Nephron progenitor cell (in vitro differentiated cells): Measurements from ENCODE around the gene SNU13.
"Not testable (repeated sequence)": the region's sequence is repeated elsewhere in the genome, so short reads cannot be mapped to it uniquely, and the experiment has no call there.

ENCODE experiments used
- DNase-seq: peaks from one replicate; pipeline ENCODE4 v3.0.0; 2021
- H3K27ac Mint-ChIP-seq: 2 replicates; pipeline ENCODE4 v1.8.0; 2021; ENCODE audit warnings: mild to moderate bottlenecking, moderate library complexity, mixed read lengths
- H3K27me3 Mint-ChIP-seq: 2 replicates; pipeline ENCODE4 v1.8.0; 2021; ENCODE audit warnings: mild to moderate bottlenecking, low read depth, mixed read lengths; ENCODE audit not compliant: poor library complexity
- H3K36me3 Mint-ChIP-seq: 2 replicates; pipeline ENCODE4 v1.8.0; 2021; ENCODE audit warnings: low read depth, mixed read lengths
- H3K4me1 Mint-ChIP-seq: 2 replicates; pipeline ENCODE4 v1.8.0; 2021; ENCODE audit warnings: mixed read lengths
- H3K4me3 Mint-ChIP-seq: 2 replicates; pipeline ENCODE4 v1.8.0; 2021; ENCODE audit warnings: mild to moderate bottlenecking, moderate library complexity, mixed read lengths
- H3K9me3 Mint-ChIP-seq: 2 replicates; pipeline ENCODE4 v1.8.0; 2021; ENCODE audit warnings: mild to moderate bottlenecking, moderate library complexity, mixed read lengths
- CTCF ChIP-seq: fragments of 200-600 bp; sonication (generic); IDR thresholded peaks from 2 replicates; pipeline ENCODE4 v1.5.0; 2021; ENCODE audit warnings: antibody characterized with exemption

The SNU13 gene

GRCh38 chr22:41696703-41697102, 8.0 kb upstream of the SNU13 start:
- H3K4me1 Mint-ChIP-seq = no peaks in the 10 kb centered on the region
- no peaks in the 10 kb centered on the region for H3K9me3 Mint-ChIP-seq
- H3K36me3 Mint-ChIP-seq = no peaks in the 10 kb centered on the region
- no peak overlapping the region for H3K4me3 Mint-ChIP-seq
- peak overlapping the region; percentile 82 for H3K27ac Mint-ChIP-seq
- peaks cover 3% of the 10 kb centered on the region for H3K27me3 Mint-ChIP-seq
- DNase-seq = no peak
- TF ChIP-seq CTCF = no peak

- Mint-ChIP-seq H3K27ac (no peak overlapping the region), H3K4me1 (no peaks in the 10 kb centered on the region), H3K4me3 (no peak overlapping the region), H3K9me3 (no peaks in the 10 kb centered on the region), H3K27me3 (peaks cover 3% of the 10 kb centered on the region), H3K36me3 (no peaks in the 10 kb centered on the region)
- no peak for TF ChIP-seq CTCF
- DNase-seq = no peak
Measured at GRCh38 chr22:41695211-41695610, 6.5 kb upstream of the SNU13 start.

GRCh38 chr22:41690476-41690875, 1.8 kb upstream of the SNU13 start:
- TF ChIP-seq CTCF = no peak
- Mint-ChIP-seq H3K4me1 (peaks cover 17% of the 10 kb centered on the region), H3K36me3 (no peaks in the 10 kb centered on the region), H3K27me3 (no peaks in the 10 kb centered on the region), H3K27ac (peak overlapping the region; percentile 95), H3K4me3 (peak overlapping the region; percentile 48), H3K9me3 (no peaks in the 10 kb centered on the region)
- DNase-seq = no peak

- TF ChIP-seq CTCF = no peak
- DNase-seq = peak; percentile 42
- no peaks in the 10 kb centered on the region for H3K9me3 Mint-ChIP-seq
- H3K36me3 Mint-ChIP-seq = no peaks in the 10 kb centered on the region
- peak overlapping the region; percentile 90 for H3K4me3 Mint-ChIP-seq
- H3K27ac Mint-ChIP-seq = peak overlapping the region; percentile 99
- peaks cover 4% of the 10 kb centered on the region for H3K27me3 Mint-ChIP-seq
- H3K4me1 Mint-ChIP-seq = peaks cover 17% of the 10 kb centered on the region
Measured at GRCh38 chr22:41687901-41688364, 734 bp downstream of the SNU13 start.

- not testable (repeated sequence) for H3K27ac Mint-ChIP-seq, H3K27me3 Mint-ChIP-seq, DNase-seq, H3K9me3 Mint-ChIP-seq, H3K36me3 Mint-ChIP-seq
- H3K4me1 Mint-ChIP-seq = peaks cover 24% of the 10 kb centered on the region
- peak overlapping the region; percentile 90 for H3K4me3 Mint-ChIP-seq
Measured at GRCh38 chr22:41686890-41687289, 1.8 kb downstream of the SNU13 start.

- no peak for TF ChIP-seq CTCF
- no peaks in the 10 kb centered on the region for H3K9me3 Mint-ChIP-seq
- H3K27ac Mint-ChIP-seq = peak overlapping the region; percentile 18
- DNase-seq = no peak
- peaks cover 4% of the 10 kb centered on the region for H3K27me3 Mint-ChIP-seq
- peaks cover 27% of the 10 kb centered on the region for H3K36me3 Mint-ChIP-seq
- H3K4me1 Mint-ChIP-seq = peaks cover 26% of the 10 kb centered on the region
- no peak overlapping the region for H3K4me3 Mint-ChIP-seq
Measured at GRCh38 chr22:41684194-41684593, 4.5 kb downstream of the SNU13 start.
